HG03045 (cell line): Measurements from ENCODE around the gene C17orf78.
"Not testable (repeated sequence)": the region's sequence is repeated elsewhere in the genome, so short reads cannot be mapped to it uniquely, and the experiment has no call there.

Experiments
- ATAC-seq: cut with Tn5 transposase; IDR thresholded peaks from one replicate; pipeline ENCODE4 v1.9.1; 2021; ENCODE audit warnings: mild to moderate bottlenecking, moderate library complexity; ENCODE audit not compliant: unreplicated experiment

C17orf78 gene

GRCh38 chr17:37385474-37385990 is 9.7 kb downstream of the C17orf78 start:
- no peak for ATAC-seq

DNA sequence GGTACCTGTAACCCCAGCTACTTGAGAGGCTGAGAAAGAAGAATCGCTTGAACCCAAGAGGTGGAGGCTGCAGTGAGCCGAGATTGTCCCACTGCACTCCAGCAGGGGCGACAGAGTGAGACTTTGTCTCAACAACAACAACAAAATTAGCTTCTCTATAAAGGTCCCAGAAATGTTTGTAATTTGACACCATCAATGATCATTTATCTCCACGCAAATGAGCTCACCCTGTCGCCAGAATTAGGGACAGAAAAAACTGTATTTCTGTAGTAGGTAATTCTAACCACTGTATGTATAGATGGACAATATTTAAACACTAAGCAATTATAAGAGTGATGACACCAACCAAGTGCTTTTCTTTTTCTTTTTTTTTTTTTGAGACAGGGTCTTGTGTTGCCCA is 10.7 kb downstream of the C17orf78 start:
- ATAC-seq = no peak

- no peak for ATAC-seq
These were observed 12.5 kb downstream of the C17orf78 start for GRCh38 chr17:37388266-37388665.

GRCh38 chr17:37389160-37389559 is 13.4 kb downstream of the C17orf78 start:
- ATAC-seq = no peak

DNA sequence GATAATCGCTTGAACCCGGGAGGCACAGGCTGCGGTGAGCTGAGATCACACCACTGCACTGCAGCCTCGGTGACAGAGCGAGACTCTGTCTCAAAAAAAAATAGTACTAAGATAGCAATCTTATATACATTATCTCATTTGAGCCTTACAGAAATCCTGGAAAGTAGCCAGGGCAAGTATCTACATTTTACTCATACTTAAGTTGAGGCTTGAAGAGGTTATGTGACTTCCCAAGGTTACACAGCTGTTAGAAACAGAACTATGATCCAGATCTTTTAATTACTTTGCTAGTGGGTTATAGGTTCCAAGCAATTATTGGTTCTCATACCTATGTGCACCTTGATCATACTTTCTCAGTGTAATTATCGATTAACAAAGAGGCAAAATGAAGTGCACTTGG is 15.4 kb downstream of the C17orf78 start:
- no peak for ATAC-seq

- no peak for ATAC-seq
These were observed 16.3 kb downstream of the C17orf78 start for GRCh38 chr17:37392024-37392590.

- ATAC-seq = no peak
These were observed 17.6 kb downstream of the C17orf78 start for GRCh38 chr17:37393352-37393751.

DNA sequence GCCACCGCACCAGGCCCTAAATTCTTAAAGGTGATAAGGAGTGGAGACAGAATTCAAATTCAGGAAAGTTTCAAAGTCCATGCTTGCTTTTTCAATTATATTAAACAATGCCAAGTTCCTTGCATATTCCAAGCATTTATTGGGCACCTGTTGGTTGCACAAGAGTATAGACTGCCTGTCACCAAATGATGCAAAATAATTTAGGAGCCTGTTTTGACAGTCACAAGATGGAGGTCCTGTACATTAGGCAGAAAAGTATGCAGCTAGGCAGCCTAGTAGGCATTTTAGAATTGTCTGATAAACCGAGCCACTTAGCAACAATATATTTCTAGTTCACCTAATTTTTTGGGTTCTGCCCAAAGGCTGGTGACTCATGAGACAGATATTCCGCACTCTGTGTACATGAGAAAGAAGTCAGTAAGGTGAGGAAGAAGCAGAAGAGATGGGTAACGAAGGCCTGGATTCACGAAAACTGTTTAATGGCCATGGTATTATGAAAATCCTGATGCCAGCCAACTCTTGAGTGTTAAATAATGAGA is 23.5 kb downstream of the C17orf78 start:
- ATAC-seq = no peak

DNA sequence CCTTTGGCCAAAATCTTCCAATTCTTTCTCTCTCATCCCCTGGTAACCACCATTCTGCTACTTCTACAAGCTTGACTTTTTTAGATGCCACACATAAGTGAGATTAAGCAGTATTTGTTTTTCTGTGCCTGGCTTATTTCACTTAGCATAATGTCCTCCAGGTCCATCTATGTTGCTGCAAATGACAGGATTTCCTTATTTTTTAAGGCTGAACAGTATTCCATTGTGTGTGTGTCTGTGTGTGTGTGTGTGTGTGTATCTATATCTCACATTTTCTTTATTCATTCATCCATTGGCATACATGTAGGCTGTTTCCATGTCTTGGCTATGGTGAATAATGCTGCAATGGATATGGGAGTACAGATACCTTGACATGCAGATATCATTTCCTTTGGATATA is 24.7 kb downstream of the C17orf78 start:
- no peak for ATAC-seq

DNA sequence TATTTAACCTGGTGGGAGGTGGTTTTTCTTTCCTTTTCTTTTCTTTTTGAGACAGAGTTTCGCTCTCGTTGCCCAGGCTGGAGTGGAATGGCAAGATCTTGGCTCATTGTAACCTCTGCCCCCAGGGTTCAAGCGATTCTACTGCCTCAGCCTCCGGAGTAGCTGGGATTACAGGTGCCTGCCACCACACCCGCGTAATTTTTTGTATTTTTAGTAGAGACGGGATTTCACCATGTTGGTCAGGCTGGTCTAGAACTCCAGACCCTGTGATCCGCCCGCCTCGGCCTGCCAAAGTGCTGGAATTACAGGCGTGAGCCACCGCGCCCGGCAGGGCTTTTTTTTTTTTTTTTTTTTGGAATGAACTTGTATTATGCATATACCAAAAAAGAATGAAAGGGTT is 29.7 kb downstream of the C17orf78 start:
- not testable (repeated sequence) for ATAC-seq

- ATAC-seq = no peak
These were observed 30.3 kb downstream of the C17orf78 start for GRCh38 chr17:37405955-37406634.

DNA sequence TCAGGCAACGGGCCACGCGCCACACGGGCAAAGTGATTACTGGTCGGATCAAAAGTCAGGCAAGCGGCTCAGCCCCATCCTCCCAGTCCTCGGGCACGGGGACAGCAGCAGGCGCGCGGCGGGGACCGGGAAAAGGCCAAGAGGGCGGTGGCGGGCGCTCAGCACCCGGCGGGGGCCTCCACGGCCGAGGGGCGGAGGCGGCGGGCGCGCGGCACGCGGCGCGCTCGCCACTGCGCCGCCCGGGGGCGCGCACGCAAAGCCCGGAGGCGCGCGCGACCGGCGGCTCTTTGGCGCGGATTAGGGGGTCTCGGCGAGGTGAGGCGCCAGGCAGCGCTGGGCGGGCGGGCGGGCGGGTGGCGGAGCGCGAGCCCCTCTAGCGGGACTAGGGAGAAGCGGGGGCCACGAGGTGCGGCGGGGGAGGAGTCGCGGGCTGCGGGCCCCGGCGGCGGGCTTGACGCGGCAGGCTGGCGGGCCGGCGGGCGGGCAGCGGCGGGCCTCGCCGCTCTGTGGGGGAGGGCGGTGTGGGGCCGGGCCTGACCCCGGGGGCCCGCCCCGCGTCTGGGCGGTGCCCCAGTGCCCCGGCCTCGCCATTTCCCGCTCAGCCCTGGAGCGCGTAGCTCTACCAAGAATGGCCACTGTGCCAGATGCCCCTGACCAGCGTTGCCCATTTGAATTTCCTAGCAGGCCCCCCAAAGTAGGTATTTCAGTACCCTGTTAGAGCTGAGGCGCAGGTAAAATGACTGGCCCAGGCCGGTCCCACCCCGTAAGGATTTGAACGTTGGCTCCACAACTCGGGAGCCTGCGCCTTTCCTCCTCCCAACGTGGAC is 31.1 kb downstream of the C17orf78 start, which contains the start of the genes ACACA and TADA2A:
ACACA (minus strand) TSS at position 202 of the 827 bp plus-strand sequence. CDS start 537 bp downstream, outside the sequence.
TADA2A (plus strand) TSS at position 252 of the 827 bp plus-strand sequence. CDS start 4,480 bp downstream, outside the sequence.
- ATAC-seq = peak; percentile 82

DNA sequence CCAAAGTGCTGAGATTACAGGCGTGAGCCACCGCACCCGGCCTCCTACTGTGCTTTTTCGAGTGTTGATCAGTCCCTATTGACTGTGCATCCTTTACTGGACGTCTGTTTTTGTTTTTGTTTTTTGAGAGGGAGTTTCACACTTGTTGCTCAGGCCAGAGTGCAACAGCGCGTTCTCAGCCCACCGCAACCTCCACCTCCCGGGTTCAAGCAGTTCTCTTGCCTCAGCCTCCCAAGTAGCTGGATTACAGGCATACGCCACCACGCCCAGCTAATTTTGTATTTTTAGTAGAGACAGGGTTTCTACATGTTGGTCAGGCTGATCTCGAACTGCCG is 32.3 kb downstream of the C17orf78 start:
- not testable (repeated sequence) for ATAC-seq

DNA sequence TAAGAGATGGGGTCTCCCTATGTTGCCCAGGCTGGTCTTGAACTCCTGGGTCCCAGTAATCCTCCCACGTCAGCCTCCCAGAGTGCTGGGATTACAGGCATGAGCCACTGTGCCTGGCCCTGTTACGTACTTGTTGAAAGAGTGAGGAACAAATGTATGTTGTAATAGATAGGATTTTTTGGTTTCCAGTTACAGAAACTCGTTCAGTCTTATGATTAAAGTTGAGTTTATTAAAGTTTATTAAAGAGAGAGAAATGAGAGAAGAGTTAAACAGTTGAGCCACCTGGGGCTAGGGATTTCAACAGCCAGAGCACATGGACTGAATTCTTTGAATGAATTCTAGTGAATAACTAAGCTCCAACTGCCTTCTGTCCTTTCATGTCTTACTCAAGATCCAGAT is 34.6 kb downstream of the C17orf78 start:
- ATAC-seq = no peak

DNA sequence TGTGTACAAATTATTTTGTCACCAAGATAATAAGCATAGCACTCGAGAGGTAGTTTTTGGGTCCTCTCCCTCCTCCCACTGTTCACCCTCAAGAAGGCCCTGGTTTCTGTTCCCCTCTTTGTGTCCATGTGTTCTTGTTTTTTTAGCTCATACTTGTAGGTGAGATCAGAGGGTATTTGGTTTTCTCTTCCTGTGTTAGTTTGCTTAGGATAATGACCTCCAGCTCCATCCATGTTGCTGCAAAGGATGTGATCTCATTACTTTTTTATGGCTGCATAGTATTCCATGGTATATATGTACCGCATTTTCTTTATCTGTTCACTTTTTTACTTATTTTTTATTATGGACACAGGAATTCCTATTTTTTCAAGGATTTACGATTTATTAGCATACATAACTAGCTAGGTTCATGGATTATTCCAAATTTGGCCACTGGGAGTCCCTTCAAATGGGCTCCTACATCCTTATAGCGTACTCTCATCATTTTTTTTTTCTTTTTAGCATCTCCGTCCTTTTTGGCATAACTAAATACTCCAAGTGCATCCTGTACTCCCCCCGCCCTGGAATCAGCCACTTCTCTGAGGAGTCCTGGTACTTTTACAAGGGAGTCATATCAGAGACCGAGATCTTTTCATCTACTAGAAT is 38.2 kb downstream of the C17orf78 start:
- no peak for ATAC-seq

GRCh38 chr17:37417852-37418251 is 42.1 kb downstream of the C17orf78 start:
- no peak for ATAC-seq

- ATAC-seq = no peak
These were observed 47.3 kb downstream of the C17orf78 start for GRCh38 chr17:37422971-37423625.

GRCh38 chr17:37425268-37425667 is 49.5 kb downstream of the C17orf78 start:
- ATAC-seq = no peak

GRCh38 chr17:37429039-37429438 is 53.3 kb downstream of the C17orf78 start:
- ATAC-seq = no peak

- ATAC-seq = no peak
These were observed 53.7 kb downstream of the C17orf78 start for GRCh38 chr17:37429453-37429852.
